Measurements from ENCODE around the gene SNPH.

GRCh38 chr20:1286267-1287024 is 20.4 kb downstream of the SNPH start:
- TF ChIP-seq TAF1 (IDR thresholded peaks at IDR 0.05; ENCODE audit: low read depth) (no peak), EP300 (IDR thresholded peaks at IDR 0.05; ENCODE audit: borderline replicate concordance) (no peak), MAX (IDR thresholded peaks at IDR 0.05) (no peak), CREB1 (IDR thresholded peaks at IDR 0.05; ENCODE audit: low read depth) (no peak), ZBTB7A (IDR thresholded peaks at IDR 0.05; ENCODE audit: low read depth) (no peak), USF1 (IDR thresholded peaks at IDR 0.05) (no peak), REST (IDR thresholded peaks at IDR 0.05; ENCODE audit: low read depth) (no peak), EGR1 (IDR thresholded peaks at IDR 0.05) (no peak)

Data from Ishikawa (cell line).